Activated T-cell treated with anti-CD3 and anti-CD28 coated beads, Interleukin-2, amount 50 U/mL, for 48 hours (primary cell): ENCODE measurements around the gene SNRPD1.
"Not testable (repeated sequence)": the region's sequence is repeated elsewhere in the genome, so short reads cannot be mapped to it uniquely, and the experiment has no call there.

Experiments used
- DNase-seq, 2 experiments: peaks; one replicate each; pipeline ENCODE4 v3.0.0-alpha.2; 2020

SNRPD1 gene

GRCh38 chr18:21612125-21613039 lies at the start of gene SNRPD1:
TSS of gene SNRPD1 (plus strand) at chr18:21612314. CDS start at chr18:21612430, 116 bp downstream.
- peak; percentile 95 to 96 for DNase-seq

GRCh38 chr18:21571772-21572171 lies 40.3 kb upstream of the SNRPD1 start:
- DNase-seq, result no peak

DNA sequence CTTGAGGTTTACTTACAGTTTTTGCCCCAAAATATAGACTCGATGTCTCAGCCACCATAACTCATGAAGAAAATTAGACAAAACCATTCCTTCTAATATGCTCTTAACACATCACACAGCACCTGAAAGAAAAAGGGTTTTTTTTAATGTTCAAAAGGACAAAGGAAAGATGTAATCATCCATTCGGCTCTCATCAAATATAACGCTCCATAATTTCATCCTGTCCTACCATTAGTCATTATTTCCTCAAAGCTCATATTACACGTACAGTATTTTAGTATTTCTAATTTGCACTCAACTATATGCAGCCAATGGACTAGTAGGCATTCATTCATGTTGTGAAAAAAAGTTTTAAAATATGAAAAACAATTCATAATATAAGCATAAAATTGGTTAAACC lies 36.5 kb upstream of the SNRPD1 start:
- DNase-seq, result no peak

DNA sequence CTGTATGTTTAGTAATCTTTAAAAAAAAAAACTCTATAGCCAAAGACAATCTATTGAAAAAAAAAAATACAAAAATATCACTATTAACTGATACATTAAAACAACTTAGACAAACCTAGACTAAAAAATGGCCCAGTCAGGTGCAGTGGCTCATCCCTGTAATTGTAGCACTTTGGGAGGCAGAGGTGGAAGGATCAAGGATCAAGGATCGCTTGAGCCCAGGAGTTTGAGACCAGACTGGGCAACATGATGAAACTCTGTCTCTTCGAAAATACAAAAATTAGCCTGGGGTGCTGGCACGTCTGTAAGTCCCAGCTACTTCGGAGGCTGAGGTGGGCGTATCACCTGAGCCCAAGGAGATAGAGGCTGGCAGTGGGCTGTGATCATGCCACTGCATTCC lies 27.7 kb upstream of the SNRPD1 start:
- DNase-seq, result no peak

GRCh38 chr18:21592361-21592760 lies 19.8 kb upstream of the SNRPD1 start:
- DNase-seq, result not testable (repeated sequence)

DNA sequence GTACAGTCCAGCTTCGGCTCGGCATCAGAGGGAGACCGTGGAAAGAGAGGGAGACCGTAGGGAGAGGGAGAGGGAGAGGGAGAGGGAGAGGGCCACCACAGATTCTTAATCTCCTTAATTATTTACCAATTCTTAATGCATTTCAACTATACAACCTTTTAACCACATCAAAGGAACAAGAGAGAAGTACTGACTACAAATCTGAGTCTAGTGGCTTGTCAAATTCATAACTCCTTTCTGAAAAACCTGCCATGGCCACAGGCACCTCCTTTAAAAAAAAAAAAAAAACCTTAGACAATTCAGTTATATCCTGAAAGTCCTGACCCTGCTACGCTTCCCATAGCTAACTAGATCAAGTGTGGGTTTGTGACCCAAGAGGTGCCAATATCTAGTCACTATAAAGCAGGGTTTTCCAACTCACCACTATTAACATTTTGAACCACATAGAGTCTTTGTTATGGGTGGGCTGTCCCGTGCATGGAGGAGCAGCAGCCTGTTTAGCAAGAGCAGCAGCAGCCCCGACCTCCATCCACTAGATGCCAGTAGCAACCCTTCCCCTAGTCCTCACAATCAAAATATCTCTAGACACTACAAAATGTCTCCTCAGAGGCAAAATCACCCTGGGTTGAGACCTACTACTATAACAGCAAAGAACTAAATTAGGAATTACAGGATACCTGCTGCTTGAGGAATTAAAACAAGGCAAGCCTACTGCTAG lies 18.4 kb upstream of the SNRPD1 start:
- DNase-seq, result no peak

- no peak for DNase-seq
Observed at GRCh38 chr18:21597620-21598019, 14.5 kb upstream of the SNRPD1 start.

DNA sequence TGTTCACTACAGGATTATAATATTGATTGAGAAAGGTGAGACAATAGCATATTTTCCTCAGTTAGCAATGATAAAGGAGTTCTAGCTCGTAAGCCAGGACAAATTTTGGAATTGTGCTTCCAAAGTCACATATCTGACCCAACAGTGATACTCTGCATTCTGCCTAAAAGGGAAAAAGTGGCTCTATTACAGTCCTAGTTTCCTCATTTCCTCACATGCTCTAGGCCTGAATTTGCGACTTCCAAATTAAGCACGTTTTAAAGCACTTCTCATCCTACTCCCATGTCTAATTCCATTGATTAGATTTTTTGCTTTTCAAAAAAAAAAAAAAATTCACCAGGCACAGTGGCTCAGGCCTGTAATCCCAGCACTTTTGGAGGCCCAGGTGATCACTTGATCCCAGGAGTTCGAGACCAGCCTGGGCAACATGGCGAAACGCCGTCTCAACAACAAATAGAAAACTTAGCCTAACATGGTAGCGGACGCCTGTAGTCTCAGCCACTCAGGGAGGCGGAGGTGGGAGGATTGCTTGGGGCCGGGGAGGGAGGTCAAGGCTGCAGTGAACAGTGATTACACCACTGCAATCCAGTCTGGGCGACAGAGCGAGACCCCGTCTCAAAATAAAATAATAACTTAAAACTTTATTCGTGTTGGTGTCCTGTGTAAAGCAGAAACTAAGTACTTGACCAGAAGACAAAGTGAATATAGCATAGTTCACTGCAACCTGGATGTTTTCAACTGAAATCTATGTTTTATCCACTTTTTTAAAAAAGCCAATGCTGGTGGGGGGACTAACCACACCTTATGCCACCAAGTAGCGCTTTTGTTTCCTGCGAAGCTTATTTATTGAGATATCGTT lies 13.2 kb upstream of the SNRPD1 start:
- DNase-seq, result no peak

GRCh38 chr18:21599585-21600525 lies 12.3 kb upstream of the SNRPD1 start:
- peak in 1 of 2 experiments; percentile 43 for DNase-seq

DNA sequence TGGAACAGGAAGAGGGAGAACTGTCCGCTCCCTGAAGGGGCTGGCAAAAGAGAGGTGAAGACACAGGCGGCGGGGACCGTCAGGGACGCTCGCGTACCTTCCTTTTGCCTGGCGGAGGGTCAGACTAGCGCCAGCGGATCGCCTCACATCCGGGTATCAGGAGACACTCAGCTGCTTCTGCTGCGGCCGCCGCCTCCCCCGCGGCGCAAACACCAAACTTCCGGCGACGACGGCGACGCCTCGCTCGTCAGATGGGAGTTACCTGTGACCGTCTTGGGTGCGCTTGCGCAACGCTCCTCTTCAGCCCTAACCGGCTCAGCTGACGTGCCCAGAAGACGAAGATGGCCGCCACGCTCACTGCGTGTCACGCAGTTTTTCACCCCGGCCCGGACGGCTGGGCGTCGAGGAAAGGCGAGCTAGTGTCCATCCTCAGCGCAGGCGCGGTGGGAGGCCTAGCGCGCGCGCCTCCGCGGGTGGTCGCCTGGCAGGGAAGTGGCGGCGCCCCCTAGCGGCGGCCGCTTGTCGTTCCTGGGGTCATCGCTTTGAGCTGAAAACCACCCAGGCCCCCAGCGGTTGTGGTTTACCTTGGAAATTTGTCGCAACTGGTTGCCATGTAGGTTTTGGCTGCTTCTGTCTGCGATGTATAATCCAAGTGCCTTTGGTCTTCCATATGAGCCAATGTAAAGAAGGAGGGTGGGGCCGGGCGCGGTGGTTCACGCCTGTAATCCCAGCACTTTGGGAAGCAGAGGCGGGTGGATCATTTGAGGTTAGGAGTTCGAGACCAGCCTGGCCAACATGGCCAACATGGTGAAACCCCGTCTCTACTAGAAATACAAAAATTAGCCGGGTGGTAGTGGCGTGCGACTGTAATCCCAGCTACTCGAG lies 11.3 kb upstream of the SNRPD1 start, which contains the start of gene ESCO1:
ESCO1 (minus strand) TSS at position 179 of the 885 bp plus-strand sequence. CDS start 25,861 bp downstream, outside the sequence.
- DNase-seq, result peak; percentile 95 to 96

DNA sequence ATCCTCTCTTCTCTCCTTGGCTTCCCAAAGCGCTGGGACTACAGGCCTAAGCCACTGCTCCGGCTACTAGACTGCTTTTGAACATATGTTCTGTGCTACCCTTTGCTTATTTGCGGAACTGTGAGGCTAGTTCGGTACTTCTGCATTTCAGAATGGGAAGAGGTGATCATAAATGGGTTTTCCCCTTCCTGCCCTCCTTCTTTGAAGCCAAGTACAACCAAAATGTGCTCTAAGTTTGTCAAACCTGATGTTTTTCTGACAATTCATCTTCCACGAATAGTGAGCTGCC lies 9.9 kb upstream of the SNRPD1 start:
- no peak for DNase-seq

DNA sequence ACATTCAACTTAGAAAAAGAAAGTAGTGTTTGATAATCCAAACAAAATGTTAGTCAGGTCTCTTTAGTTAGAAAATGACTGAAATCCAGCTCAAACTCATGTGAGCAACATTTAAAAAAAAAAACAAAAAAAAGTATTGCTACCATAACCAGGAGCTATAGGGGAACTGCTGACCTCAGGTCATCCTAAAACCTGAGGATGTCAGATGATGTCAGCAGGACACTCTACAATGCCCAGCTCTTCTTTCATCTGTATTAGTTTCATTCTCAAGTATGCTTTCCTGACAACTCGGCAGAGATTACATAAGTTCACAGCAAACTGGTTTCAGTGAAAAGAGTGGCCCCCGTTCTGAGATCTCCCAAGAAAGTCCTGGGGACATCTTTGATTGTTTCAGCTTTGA lies 7.4 kb upstream of the SNRPD1 start:
- no peak for DNase-seq

DNA sequence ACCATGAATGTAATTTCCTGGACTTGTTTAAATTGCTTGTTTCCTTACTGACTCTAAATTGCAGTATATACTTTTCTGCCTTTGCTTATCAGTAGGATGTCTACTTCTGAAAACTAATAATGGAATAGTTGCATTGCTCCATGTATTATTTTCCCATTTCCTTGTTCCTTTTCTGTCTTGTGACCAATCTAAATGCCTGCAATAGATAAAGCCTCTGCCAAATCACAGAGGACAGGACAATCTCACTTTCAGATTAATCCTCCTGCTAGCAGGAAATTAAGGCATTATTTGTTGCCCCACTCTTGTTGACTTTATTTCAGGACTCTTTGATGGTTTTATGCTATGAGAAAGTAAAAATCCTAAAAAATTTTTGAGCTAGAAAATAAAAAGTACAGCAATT lies 6.9 kb upstream of the SNRPD1 start:
- no peak for DNase-seq

DNA sequence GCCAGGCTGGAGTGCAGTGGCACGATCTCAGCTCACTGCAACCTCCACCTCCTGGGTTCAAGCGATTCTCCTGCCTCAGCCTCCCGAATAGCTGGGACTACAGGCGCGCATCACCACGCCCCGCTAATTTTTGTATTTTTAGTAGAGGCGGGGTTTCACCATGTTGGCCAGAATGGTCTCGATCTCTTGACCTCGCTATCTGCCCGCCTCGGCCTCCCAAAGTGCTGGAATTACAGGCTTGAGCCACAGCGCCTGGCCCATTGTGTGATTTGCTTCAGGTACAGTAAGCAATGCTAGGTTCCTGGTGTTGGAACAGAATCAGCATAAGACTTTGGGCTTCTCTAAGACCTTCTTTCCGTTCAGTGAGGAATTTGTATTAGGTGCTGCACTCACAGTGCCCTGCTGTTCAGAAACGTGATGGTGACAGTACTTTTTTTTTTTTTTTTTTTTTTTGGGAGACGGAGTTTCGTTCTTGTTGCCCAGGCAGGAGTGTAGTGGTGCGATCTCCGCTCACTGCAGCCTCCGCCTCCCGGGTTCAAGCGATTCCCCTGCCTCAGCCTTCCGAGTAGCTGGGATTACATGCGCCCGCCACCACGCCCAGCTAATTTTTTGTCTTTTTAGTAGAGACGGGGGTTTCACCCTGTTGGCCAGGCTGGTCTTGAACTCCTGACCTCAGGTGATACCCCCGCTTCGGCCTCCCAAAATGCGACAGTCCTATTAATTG lies 551 bp upstream of the SNRPD1 start:
- not testable (repeated sequence) for DNase-seq

GRCh38 chr18:21621640-21622039 lies 9.5 kb downstream of the SNRPD1 start:
- DNase-seq, result not testable (repeated sequence)

DNA sequence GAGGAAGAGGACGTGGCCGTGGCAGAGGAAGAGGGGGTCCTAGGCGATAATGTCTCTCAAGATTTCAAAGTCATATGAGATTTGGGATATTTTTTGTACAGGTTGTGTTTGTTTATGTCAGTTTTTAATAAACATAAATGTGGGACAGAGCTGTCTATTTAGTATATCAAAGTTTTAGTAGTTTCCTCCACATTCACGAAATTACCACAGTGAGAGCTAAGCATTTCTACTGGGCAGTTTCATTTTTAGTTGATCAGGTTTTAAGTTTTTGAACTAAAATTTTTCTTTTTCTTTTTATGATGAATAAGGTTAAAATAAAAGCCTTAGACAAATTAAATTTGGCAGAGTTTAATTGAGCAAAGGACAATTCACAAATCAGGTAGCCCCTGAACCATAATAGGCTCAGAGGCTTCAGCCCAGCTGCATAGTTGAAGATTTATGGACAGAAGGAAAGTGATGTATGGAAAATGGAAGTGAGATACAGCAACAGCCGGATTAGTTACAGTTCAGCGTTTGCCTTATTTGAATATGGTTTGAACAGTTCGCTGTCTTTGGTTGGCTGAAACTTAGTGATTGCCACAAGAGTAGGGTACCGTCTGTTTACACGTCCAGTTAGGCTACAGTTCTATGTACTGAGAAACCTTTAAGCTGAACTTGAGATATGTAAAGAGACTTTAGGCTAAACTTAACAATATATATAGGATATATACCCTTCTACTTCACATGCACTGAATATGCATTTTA lies 17.1 kb downstream of the SNRPD1 start:
- DNase-seq, result no peak

DNA sequence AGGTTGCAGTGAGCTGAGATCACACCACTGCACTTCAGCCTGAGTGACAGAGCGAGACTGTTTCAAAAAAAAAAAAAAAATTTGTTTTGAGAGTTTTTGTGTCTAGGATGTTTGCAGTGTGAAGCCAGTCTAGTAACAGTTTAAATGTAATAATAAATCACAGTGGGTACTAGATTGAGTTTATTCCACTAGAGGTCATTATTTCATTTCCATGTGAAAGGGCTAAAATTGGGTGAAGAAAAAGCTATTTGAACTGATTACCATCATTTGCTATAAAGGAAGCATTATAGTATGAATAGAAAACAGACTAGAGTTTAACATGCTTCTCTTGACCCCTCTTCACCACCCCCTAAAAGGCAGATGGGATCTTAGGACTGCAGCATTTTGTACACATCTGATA lies 20.3 kb downstream of the SNRPD1 start:
- no peak for DNase-seq

- DNase-seq, result no peak
Observed at GRCh38 chr18:21634588-21635199, 22.6 kb downstream of the SNRPD1 start.

- no peak for DNase-seq
Observed at GRCh38 chr18:21636769-21637168, 24.7 kb downstream of the SNRPD1 start.
